ENCODE measurements around the gene SRBD1. TPM values are rescaled to one million over a fixed set of nuclear protein-coding genes. Genes with fewer than 3 reads are reported as not detected.

SRBD1 gene
- total and polyA plus RNA-seq, 4 donors, result 4.0 to 22.2 (median 10.0) TPM

GRCh38 chr2:45390861-45391260 lies 220.2 kb downstream of the SRBD1 start:
- no peaks in the 10 kb centered on the region for H3K4me1 ChIP-seq (ENCODE audit: control insufficient read depth in 4 of 4, insufficient read depth in 4 of 4, low read length in 3 of 4)
- H3K27ac ChIP-seq (ENCODE audit: low read depth in 1 of 2, low read length in 2 of 2), result no peak overlapping the region
- no peaks in the 10 kb centered on the region for H3K9me3 ChIP-seq (ENCODE audit: control insufficient read depth in 4 of 4, low read length in 3 of 4)
- WGBS, result 97% methylated on average over 3 of the region's 3 CpGs
- TF ChIP-seq ZBTB33 (IDR thresholded peaks at IDR 0.05) (no peak), FOXA1 (IDR thresholded peaks at IDR 0.05) (no peak), RXRA (IDR thresholded peaks at IDR 0.05) (no peak), REST (IDR thresholded peaks at IDR 0.05) (no peak), HNF4G (IDR thresholded peaks at IDR 0.05) (no peak), JUND (IDR thresholded peaks at IDR 0.05) (no peak), NR2F2 (IDR thresholded peaks at IDR 0.05) (no peak), MAX (IDR thresholded peaks at IDR 0.05) (no peak), HNF4A (conservative IDR thresholded peaks at IDR 0.05) (no peak), CTCF (IDR thresholded peaks at IDR 0.05; ENCODE audit: low read depth, low read length, missing input control) (no peak), YY1 (IDR thresholded peaks at IDR 0.05) (no peak), ATF3 (IDR thresholded peaks at IDR 0.05) (no peak), EGR1 (IDR thresholded peaks at IDR 0.05; ENCODE audit: low read depth in 2 of 2) (no peak), TAF1 (conservative IDR thresholded peaks at IDR 0.05) (no peak), RAD21 (IDR thresholded peaks at IDR 0.05) (no peak), GABPA (IDR thresholded peaks at IDR 0.05 in 1 of 2, conservative IDR thresholded peaks at IDR 0.05 in 1 of 2) (no peak), SP1 (IDR thresholded peaks at IDR 0.05) (no peak)
- no peak overlapping the region for H3K9ac ChIP-seq (ENCODE audit: low read depth in 1 of 2, low read length in 2 of 2)
- peaks cover 2 to 10% (median 3%) of the 10 kb centered on the region in 4 donors for H3K36me3 ChIP-seq (ENCODE audit: control insufficient read depth in 4 of 4, insufficient read depth in 3 of 4, low read depth in 1 of 4, low read length in 3 of 4)
- no peaks in the 10 kb centered on the region for H3K27me3 ChIP-seq (ENCODE audit: control insufficient read depth in 4 of 4, insufficient read depth in 4 of 4, low read length in 3 of 4)
- no peak for DNase-seq (ENCODE audit: low spot score)
- H3K4me3 ChIP-seq (ENCODE audit: low read depth in 1 of 3, low read length in 3 of 3), result no peak overlapping the region

- H3K36me3 ChIP-seq (ENCODE audit: control insufficient read depth in 4 of 4, insufficient read depth in 3 of 4, low read depth in 1 of 4, low read length in 3 of 4), result peaks cover 2 to 10% (median 3%) of the 10 kb centered on the region in 4 donors
- WGBS, result 80% methylated on average over 2 of the region's 2 CpGs
- no peaks in the 10 kb centered on the region for H3K4me1 ChIP-seq (ENCODE audit: control insufficient read depth in 4 of 4, insufficient read depth in 4 of 4, low read length in 3 of 4)
- no peak overlapping the region for H3K9ac ChIP-seq (ENCODE audit: low read depth in 1 of 2, low read length in 2 of 2)
- no peak overlapping the region for H3K4me3 ChIP-seq (ENCODE audit: low read depth in 1 of 3, low read length in 3 of 3)
- DNase-seq (ENCODE audit: low spot score), result no peak
- H3K27me3 ChIP-seq (ENCODE audit: control insufficient read depth in 4 of 4, insufficient read depth in 4 of 4, low read length in 3 of 4), result no peaks in the 10 kb centered on the region
- no peaks in the 10 kb centered on the region for H3K9me3 ChIP-seq (ENCODE audit: control insufficient read depth in 4 of 4, low read length in 3 of 4)
- H3K27ac ChIP-seq (ENCODE audit: low read depth in 1 of 2, low read length in 2 of 2), result no peak overlapping the region
- TF ChIP-seq JUND (IDR thresholded peaks at IDR 0.05) (no peak), ATF3 (IDR thresholded peaks at IDR 0.05) (no peak), HNF4A (conservative IDR thresholded peaks at IDR 0.05) (no peak), REST (IDR thresholded peaks at IDR 0.05) (no peak), RXRA (IDR thresholded peaks at IDR 0.05) (no peak), FOXA1 (IDR thresholded peaks at IDR 0.05) (no peak), MAX (IDR thresholded peaks at IDR 0.05) (no peak), GABPA (IDR thresholded peaks at IDR 0.05 in 1 of 2, conservative IDR thresholded peaks at IDR 0.05 in 1 of 2) (no peak), RAD21 (IDR thresholded peaks at IDR 0.05) (no peak), YY1 (IDR thresholded peaks at IDR 0.05) (no peak), NR2F2 (IDR thresholded peaks at IDR 0.05) (no peak), SP1 (IDR thresholded peaks at IDR 0.05) (no peak), TAF1 (conservative IDR thresholded peaks at IDR 0.05) (no peak)
Observed at GRCh38 chr2:45390441-45390840, 220.6 kb downstream of the SRBD1 start.
